HepG2 (cell line): ENCODE data around the gene SMDT1. TPM values are rescaled to one million over a fixed set of nuclear protein-coding genes. Genes with fewer than 3 reads are reported as not detected.

Experiments
- AHDC1 ChIP-seq: sonication (generic); formaldehyde crosslinking; IDR thresholded peaks from 2 replicates; pipeline ENCODE4 v1.5.1; 2020; ENCODE audit warnings: mild to moderate bottlenecking, missing genetic modification reagents, borderline replicate concordance
- ATF7 ChIP-seq, 2 experiments: fragments of 450-650 bp in 1 of 2; sonication (generic) in 1 of 2; formaldehyde crosslinking in 1 of 2; IDR thresholded peaks; 2 replicates each; pipeline versions ENCODE4 v1.4.0 to v1.6.1; 2016 to 2020; ENCODE audit warnings: antibody characterized with exemption in 1 of 2, mild to moderate bottlenecking in 1 of 2, missing genetic modification reagents in 1 of 2
- ISL2 ChIP-seq: sonication (generic); formaldehyde crosslinking; IDR thresholded peaks from 2 replicates; pipeline ENCODE4 v1.5.0; 2020; ENCODE audit warnings: missing genetic modification reagents
- MXD1 ChIP-seq: sonication (generic); formaldehyde crosslinking; IDR thresholded peaks from 2 replicates; pipeline ENCODE4 v1.4.0; 2020; ENCODE audit warnings: mild to moderate bottlenecking, missing genetic modification reagents
- NFAT5 ChIP-seq: sonication (generic); formaldehyde crosslinking; IDR thresholded peaks from 2 replicates; pipeline ENCODE4 v1.4.0; 2020; ENCODE audit warnings: missing genetic modification reagents
- NFIC ChIP-seq: IDR thresholded peaks from 2 replicates; pipeline ENCODE4 v1.6.1; 2012; ENCODE audit warnings: mild to moderate bottlenecking, low read length, inconsistent platforms
- ZNF333 ChIP-seq: sonication (generic); formaldehyde crosslinking; IDR thresholded peaks from 2 replicates; pipeline ENCODE4 v1.4.0; 2020; ENCODE audit warnings: mild to moderate bottlenecking, missing genetic modification reagents, borderline replicate concordance
- ZNF432 ChIP-seq: sonication (generic); formaldehyde crosslinking; IDR thresholded peaks from 2 replicates; pipeline ENCODE4 v1.5.0; 2020; ENCODE audit warnings: missing genetic modification reagents, mild to moderate bottlenecking, borderline replicate concordance
- ZNF572 ChIP-seq: sonication (generic); formaldehyde crosslinking; IDR thresholded peaks from 2 replicates; pipeline ENCODE4 v1.5.1; 2020; ENCODE audit warnings: mild to moderate bottlenecking, missing genetic modification reagents
- ZNF576 ChIP-seq: sonication (generic); formaldehyde crosslinking; IDR thresholded peaks from 2 replicates; pipeline ENCODE4 v1.4.0; 2020; ENCODE audit warnings: mild to moderate bottlenecking, missing genetic modification reagents
- ZNF7 ChIP-seq: IDR thresholded peaks from 2 replicates; pipeline ENCODE4 v1.6.1; 2016; ENCODE audit warnings: missing biosample characterization, missing genetic modification reagents
- ZNF703 ChIP-seq: sonication (generic); formaldehyde crosslinking; IDR thresholded peaks from 2 replicates; pipeline ENCODE4 v1.5.1; 2020; ENCODE audit warnings: missing genetic modification reagents, mild to moderate bottlenecking, moderate library complexity, borderline replicate concordance
- ZNF704 ChIP-seq: sonication (generic); formaldehyde crosslinking; IDR thresholded peaks from 2 replicates; pipeline ENCODE4 v1.8.1; 2023; ENCODE audit warnings: mild to moderate bottlenecking, inconsistent platforms, moderate library complexity, missing genetic modification reagents, borderline replicate concordance
- ZNF749 ChIP-seq: sonication (generic); formaldehyde crosslinking; IDR thresholded peaks from 2 replicates; pipeline ENCODE4 v1.8.0; 2022; ENCODE audit warnings: mild to moderate bottlenecking, missing genetic modification reagents, moderate library complexity, borderline replicate concordance
- polyA plus RNA-seq, 8 experiments: library from polyadenylated mRNA; depleted of rRNA in 3 of 8; stranded (reverse) in 7 of 8; unstranded in 1 of 8; fragments of >200 nt; fragmentation: Illumina TruSeq in 4 of 8; extraction: Trizol in 4 of 8; gene quantifications; 2 replicates each; pipeline versions ENCODE4 v1.2.1 to v1.2.3, GENCODE V29; 2011 to 2016; ENCODE audit warnings: low read depth in 4 of 8, missing spikeins in 1 of 8, mixed read lengths in 1 of 8; ENCODE audit not compliant: insufficient read depth in 1 of 8
- total RNA-seq, 5 experiments: library from RNA; depleted of rRNA; stranded (reverse); fragments of >200 nt; fragmentation: Illumina TruSeq; extraction: Trizol; gene quantifications; 2 replicates each; pipeline ENCODE4 v1.2.3, GENCODE V29; 2016; ENCODE audit warnings: low read depth in 1 of 5

SMDT1 gene
- total and polyA plus RNA-seq, 2 of the 13 experiments (the other 11 are each of a cell fraction or from before 2014, with no cell fraction given), result 8.3 to 26.6 TPM

- peak; percentile 38; the same call in 1 of the 2 replicates for TF ChIP-seq NFAT5 (CRISPR knock-in tag)
- TF ChIP-seq ZNF704 (CRISPR knock-in tag), result peak; percentile 68; the same call in 1 of the 2 replicates
- no peak for TF ChIP-seq ZNF432 (CRISPR knock-in tag)
- no peak for TF ChIP-seq ATF7 (IDR thresholded peaks at IDR 0.05)
- TF ChIP-seq ATF7 (CRISPR knock-in tag; IDR thresholded peaks at IDR 0.05), result peak; percentile 45; the same call in 1 of the 2 replicates
- TF ChIP-seq ZNF572 (CRISPR knock-in tag), result peak; percentile 87; the same call in 1 of the 2 replicates
- TF ChIP-seq ISL2 (CRISPR knock-in tag), result peak; percentile 56; the same call in 1 of the 2 replicates
- TF ChIP-seq ZNF333 (CRISPR knock-in tag), result no peak; the same call in 1 of the 2 replicates
- no peak for TF ChIP-seq NFIC
- TF ChIP-seq ZNF7 (CRISPR knock-in tag), result no peak
- TF ChIP-seq ZNF576, result no peak
- TF ChIP-seq AHDC1, result no peak
- TF ChIP-seq ZNF703 (CRISPR knock-in tag), result no peak
- TF ChIP-seq ZNF749 (CRISPR knock-in tag), result peak; percentile 80; the same call in 1 of the 2 replicates
- peak; percentile 88 for TF ChIP-seq MXD1 (CRISPR knock-in tag)
These were observed at the start of gene SMDT1 (continued) for GRCh38 chr22:42079319-42080251.
